ENCODE results near the gene LHX4.

DNA sequence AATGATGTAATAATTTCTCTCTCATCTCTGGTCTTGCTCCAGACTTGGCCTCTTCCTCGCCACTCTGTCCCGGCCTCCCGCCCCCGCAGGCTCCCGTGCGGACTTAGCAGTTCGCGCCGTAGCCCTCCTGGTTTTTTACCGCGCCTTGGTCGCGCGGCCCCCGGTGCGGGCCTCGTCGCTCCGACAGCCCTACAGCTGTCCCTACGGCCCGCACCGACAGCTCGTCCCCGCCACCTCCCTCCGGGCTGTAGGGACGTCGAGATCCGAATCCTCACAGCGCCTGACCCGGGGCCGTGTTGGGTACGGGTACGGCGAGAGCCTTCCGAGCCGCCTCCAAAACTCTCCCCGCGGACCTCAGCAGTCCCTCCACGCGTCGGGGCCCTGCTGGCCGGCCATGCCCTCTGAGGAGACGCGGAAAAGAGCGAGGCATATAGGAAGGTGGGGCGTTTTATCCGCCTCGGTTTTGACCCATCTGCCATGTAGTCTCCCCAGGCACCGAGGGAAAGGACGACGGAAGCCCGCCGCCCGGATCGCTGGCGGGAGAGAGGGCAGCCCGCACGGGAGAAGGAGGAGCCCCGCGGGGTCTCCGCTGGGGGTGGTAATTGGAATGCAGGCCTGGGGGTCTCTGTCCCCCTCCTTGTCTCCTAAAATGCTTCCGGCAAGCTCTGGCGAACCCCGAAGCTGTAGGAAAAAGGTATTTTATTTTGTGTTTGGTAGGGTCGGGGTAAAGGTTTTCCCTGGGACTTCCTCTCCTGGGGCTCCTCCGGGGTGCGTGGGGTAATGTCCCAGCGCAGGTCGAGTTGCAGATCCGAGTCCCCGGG lies 3.3 kb downstream of the LHX4 start:
- TF ChIP-seq, protein P1, sequence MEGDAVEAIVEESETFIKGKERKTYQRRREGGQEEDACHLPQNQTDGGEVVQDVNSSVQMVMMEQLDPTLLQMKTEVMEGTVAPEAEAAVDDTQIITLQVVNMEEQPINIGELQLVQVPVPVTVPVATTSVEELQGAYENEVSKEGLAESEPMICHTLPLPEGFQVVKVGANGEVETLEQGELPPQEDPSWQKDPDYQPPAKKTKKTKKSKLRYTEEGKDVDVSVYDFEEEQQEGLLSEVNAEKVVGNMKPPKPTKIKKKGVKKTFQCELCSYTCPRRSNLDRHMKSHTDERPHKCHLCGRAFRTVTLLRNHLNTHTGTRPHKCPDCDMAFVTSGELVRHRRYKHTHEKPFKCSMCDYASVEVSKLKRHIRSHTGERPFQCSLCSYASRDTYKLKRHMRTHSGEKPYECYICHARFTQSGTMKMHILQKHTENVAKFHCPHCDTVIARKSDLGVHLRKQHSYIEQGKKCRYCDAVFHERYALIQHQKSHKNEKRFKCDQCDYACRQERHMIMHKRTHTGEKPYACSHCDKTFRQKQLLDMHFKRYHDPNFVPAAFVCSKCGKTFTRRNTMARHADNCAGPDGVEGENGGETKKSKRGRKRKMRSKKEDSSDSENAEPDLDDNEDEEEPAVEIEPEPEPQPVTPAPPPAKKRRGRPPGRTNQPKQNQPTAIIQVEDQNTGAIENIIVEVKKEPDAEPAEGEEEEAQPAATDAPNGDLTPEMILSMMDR (IDR thresholded peaks at IDR 0.05) = no peak
- TF ChIP-seq POLR2A (IDR thresholded peaks at IDR 0.05) = no peak

All from body of pancreas (tissue), 4 donors.